Measurements from ENCODE around the gene CADPS2.
"Not testable (repeated sequence)": the region's sequence is repeated elsewhere in the genome, so short reads cannot be mapped to it uniquely, and the experiment has no call there.

Gene CADPS2

GRCh38 chr7:122290476-122290875 is 595.8 kb downstream of the CADPS2 start:
- DNase-seq (ENCODE audit: low spot score), result no peak

- DNase-seq (ENCODE audit: low spot score), result no peak
These were observed 596.8 kb downstream of the CADPS2 start for GRCh38 chr7:122289426-122289825.

GRCh38 chr7:122284608-122285007 is 601.7 kb downstream of the CADPS2 start:
- DNase-seq (ENCODE audit: low spot score), result not testable (repeated sequence)

DNA sequence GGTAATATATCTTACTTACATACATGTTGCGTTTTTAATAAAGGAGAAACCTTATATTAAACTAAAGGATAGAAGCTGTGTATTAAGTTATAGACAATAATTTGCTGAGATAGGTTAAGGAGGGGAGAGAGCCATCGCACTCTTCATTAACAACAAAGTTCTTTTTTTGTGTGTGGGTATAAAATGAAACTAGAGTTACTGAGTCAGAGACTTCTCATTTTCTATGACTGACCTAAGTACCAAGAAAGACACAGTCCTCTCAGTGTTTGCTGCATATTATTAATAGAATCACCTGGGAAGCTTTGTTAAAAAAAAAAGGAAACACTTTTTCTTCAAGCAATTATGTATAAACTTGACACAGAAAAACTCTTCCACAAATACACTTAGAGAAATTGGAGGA is 613.1 kb downstream of the CADPS2 start:
- no peak for DNase-seq (ENCODE audit: low spot score)

DNA sequence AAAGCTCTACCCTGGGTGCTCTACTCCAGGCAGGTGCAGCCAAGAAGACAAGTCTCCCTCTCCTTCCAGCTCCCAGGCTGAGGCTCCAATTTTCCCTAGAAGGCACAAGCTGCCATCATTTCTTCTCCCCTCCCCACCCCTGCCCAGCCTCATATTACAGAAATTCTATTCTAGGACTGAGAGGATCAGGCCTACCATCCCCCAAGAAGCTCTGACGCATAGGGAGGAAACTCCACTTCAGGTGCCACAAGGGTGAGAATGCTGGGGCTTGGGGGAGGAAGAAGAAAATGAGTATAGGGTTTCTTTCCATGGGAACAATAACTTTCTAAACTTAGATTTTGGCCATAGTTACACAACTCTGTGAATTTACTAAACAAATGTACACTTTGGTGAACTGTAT is 617.0 kb downstream of the CADPS2 start:
- no peak for DNase-seq (ENCODE audit: low spot score)

All from AG08395 (cell line).